Activated T-helper 1 cell treated with anti-CD3 and anti-CD28 coated beads, Interleukin-2, amount 50 U/mL, for 16 hours (primary cell): Measurements from ENCODE around the gene TRPM8.
"Not testable (repeated sequence)": the region's sequence is repeated elsewhere in the genome, so short reads cannot be mapped to it uniquely, and the experiment has no call there.

Source experiments
- DNase-seq, 2 donors: peaks; one replicate each; pipeline ENCODE4 v3.0.0-alpha.2; 2020; ENCODE audit warnings: low read depth in 1 of 2, low spot score in 1 of 2

The TRPM8 gene

GRCh38 chr2:233936089-233936488, 18.9 kb downstream of the TRPM8 start:
- no peak for DNase-seq

GRCh38 chr2:233938676-233939370, 21.6 kb downstream of the TRPM8 start:
- DNase-seq = no peak

DNA sequence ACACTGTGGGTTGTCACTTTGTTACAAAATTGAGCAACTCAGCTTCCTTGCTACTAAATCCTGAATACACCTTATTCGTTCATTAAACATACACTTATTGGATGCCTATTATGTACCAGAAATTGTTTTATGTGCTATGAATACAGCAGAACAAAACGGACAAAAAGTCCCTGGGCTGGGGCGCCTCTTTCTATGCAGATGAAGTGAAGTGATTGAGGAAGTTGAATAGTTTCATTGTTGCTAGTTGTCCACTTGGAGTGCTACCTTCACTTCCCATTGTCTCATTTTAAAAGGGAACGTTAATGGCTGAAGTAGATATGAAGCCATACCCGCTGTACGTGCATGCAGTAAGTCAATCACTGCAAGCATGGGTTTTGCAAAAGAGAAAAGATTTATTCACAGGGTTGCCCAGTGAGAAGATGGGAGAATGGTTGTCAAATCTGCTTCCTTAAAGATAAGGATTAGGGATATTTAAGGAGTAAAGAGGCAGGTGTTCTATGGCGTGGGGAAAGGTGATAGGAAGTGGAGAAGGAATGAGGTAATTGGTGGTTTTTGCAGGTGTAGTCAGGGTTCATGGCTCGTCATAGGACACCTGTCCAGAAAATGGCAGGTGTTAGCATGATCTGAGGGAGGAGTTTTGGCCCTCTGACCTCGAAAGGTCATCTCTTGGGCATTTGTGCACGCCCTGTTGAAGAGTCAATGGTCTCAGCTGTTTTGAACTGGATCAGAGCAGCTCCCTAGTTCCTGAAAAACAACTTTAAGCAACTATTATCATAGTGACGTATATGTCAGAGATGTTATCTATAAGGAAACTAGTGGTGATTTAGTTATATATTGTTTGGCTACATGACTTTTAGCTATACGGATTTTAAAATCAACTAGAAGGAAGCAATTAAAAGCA, 23.5 kb downstream of the TRPM8 start:
- DNase-seq = no peak

DNA sequence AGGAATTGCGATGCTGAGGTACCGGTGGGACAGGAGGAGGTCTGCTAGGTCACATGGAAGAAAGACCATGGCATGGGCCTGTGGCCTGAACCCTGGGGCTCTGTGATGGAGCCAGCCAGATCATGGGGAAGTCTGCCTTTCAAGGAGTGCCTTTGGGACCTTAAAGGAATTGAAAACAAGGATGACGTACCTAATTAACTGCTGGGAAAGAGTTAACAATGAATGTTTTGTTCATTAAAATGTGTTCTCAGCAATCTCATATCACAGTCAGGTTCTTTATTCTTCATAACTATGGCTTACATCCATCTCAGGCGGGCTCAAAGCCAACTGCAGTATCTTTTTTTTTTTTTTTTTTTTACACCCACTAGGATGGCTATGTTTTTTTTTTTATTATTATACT, 25.6 kb downstream of the TRPM8 start:
- DNase-seq = no peak

DNA sequence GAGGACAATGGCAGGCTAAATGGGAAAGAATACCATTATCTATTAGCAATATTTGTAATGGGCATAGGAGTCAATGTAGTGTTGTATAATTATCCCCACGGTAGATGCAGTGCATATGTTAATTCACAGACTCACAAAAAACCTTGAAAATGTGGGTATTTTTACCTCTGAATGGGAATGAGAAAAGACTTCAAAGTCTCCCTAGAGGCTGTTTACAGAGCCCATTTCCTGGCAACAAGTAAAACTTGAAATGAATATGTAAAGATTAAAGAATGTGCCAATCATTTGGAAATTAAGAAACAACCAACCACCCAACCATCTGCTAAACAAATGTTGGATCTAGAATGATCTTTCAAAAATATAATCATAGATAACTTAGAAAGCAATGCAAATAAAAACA, 27.1 kb downstream of the TRPM8 start:
- DNase-seq = no peak

DNA sequence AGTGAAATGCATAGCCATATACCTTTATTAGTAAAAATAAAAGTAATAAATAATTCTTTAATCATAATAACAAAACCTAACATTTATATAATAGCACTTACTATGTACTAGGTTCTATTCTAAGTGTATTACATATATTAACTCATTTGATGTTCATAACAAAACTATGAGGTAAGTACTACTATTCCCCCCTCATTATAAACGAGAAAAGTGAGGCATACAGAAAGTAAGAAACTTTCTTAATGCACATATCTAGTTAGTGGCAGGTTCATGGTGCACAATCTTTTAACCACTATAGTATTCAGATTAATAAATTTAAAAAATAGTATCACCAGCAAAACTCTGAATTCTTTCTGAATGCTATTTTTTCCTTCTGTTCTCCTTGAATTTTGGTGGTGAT, 27.5 kb downstream of the TRPM8 start:
- no peak for DNase-seq

GRCh38 chr2:233945146-233945545, 28.0 kb downstream of the TRPM8 start:
- DNase-seq = no peak

GRCh38 chr2:233950078-233950825, 33.1 kb downstream of the TRPM8 start:
- DNase-seq = no peak

GRCh38 chr2:233952335-233952734, 35.2 kb downstream of the TRPM8 start:
- DNase-seq = no peak

DNA sequence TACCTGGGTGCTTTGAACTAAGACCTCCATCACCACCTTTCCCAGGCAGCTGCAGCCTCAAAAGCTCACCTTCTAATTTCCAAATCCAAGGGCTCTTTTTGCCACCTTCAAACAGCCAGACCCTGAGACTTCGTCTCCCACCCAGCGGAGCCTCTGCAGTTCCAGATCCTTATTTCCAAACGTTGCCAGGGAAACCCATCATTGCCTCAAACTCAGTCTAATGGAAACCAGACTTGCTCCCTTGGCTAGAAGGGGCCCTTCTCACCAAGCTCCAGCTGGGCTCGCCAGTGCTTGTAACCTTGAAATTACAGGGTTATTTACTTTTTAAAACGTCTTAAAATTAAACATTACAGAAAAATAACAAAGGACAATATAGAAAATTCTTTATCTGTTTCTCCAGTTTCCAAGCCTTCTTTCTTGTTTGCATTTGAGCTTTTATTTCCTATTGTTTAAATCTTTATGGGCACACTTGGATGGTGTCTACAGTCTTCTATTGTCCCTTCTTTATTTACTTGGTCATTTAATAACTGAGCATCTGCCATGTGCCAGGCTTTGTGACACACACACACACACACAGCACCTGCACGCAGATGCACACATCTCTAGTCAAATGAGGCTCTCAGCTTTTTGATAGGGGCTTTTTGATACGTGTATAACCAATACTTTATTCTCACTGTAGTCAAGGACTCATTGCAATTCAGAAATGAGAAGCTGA, 36.1 kb downstream of the TRPM8 start:
- no peak for DNase-seq

DNA sequence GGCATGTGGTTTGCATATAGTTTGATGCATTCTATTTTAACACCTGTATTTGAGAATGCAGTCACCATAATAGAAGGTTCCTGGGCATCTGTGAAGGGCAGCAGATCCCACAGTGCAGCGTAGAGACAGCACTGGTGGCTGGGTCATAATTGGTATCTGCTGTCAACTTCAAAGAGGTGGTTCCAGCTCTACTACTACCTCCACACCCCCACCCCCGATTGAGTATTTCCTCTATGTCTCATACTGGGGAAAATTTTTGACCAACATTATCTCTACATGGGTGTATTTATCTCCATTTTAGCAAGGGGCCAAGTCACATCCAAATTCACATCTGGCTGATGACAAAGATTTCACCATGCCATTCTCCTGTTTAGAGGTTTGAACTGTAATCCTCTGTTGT, 43.0 kb downstream of the TRPM8 start:
- no peak for DNase-seq

DNA sequence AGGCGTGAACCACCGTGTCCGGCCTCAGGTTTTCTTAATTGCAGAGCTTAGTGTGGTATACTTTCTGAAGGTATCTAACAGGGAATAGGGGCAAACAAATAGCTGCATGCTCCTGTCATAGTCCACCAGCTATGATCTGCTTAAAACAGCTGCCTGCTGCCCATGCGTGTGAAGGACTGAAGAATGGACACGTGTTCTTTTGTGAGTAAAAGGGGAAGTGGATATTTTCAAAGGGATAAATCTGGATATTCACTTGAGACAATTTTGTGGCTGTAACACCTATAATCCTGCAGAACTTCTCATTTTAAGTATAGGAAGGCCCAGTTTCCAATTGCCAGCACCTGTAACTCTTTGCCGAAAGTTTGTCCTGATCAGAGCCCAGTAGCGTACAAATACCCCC, 44.7 kb downstream of the TRPM8 start:
- no peak for DNase-seq

GRCh38 chr2:233964581-233964980, 47.4 kb downstream of the TRPM8 start:
- no peak for DNase-seq

DNA sequence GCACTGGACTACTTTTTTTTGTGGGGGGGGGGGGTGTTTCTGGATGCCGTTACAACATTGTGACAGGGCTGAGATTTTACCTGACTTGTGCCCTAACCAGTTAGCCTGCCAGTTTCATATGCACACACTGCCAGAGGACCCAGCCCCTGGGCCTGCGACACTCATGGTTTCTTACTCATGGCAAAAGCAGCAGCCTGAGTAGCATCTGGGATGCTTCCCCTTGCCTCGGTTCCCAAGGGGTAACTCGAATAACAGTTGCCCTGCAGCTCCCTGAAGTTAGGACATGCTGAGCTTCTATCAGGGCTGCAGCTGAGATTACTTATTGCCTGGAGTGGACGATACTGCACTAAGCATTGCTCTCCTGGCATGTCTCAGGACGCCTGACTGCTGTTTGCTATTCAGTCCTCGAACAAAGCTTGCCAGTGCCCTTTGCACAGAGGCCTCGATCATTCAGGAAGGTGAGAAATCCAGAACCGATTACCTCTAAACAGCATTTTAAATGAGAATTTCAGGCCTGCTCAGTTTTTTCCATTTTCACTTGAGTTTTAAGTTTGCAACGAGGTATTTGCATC, 47.9 kb downstream of the TRPM8 start:
- DNase-seq = no peak

- DNase-seq = not testable (repeated sequence)
These were observed 48.5 kb downstream of the TRPM8 start for GRCh38 chr2:233965646-233966045.

DNA sequence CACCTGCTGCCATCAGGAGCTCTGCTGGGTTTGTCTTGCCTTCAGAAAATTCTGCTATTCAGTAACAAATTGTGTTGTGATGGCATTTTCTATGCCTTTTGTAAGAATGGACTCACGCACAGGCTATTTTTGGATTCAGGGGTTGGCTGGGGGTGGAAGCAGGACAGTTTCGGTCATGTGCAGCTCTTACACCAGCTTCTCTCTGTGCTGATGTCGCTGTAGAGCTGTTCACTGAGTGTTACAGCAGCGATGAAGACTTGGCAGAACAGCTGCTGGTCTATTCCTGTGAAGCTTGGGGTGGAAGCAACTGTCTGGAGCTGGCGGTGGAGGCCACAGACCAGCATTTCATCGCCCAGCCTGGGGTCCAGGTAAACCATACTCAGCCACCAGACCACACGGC, 49.2 kb downstream of the TRPM8 start:
- DNase-seq = no peak

DNA sequence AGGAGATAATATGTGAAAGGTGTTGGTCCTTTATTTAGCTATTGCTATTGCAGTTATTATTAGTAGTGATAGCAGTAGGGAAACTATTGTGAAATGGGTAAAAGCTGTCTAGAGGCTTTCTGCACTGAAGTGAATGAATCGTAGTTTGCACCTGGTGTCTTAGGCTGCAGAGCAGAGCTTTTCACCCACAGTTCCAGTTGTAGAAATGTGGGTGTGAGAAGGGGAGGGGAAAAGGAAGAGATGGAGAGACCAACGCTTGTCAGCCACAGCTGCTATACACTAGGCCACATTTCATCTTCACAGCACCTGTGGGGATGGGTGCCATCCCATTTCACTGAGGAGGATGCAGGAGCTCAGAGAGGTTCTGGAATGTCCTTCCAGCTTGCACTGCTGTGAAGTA, 50.0 kb downstream of the TRPM8 start:
- DNase-seq = no peak

GRCh38 chr2:233968556-233968955, 51.4 kb downstream of the TRPM8 start:
- DNase-seq = no peak

- DNase-seq = not testable (repeated sequence)
These were observed 55.3 kb downstream of the TRPM8 start for GRCh38 chr2:233972460-233972859.

DNA sequence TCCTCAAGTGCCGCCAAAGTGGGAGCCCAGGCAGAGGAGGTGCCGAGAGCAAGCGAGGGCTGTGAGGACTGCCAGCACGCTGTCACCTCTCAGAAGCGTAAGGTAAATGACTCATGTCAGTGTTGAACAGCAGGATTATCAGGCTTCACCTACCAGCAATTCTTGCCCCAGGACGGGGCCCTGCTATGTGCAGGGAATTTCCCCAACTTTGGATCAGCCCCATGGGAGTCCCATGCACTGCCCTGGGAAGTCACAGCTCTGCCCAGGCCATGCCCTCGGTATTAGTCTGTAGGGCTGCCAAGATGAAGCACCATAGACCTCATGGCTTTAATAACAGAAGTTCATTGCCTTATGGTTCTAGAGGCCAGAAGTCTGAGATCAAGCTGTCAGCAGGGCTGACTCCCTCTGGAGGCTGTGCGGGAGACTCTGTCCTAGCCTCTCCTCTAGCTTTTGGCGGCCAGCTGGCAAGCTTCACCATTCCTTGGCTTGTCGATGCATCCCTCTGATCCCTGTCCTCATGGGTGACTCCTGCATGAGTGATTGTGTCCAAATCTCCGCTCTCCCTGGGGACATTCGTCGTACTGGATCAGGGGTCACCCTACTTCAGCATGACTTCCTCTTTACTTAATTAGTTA, 55.9 kb downstream of the TRPM8 start:
- DNase-seq = no peak
